Bronchial epithelial cell (primary cell): ENCODE data around the gene SSR1. TPM values are rescaled to one million over a fixed set of nuclear protein-coding genes. Genes with fewer than 3 reads are reported as not detected.
"Not testable (repeated sequence)": the region's sequence is repeated elsewhere in the genome, so short reads cannot be mapped to it uniquely, and the experiment has no call there.

Experiments
- DNase-seq: peaks from one replicate; pipeline ENCODE4 v3.0.0-alpha.2; 2010; ENCODE audit warnings: low read depth
- FAIRE-seq: peaks from 2 replicates; lab custom pipeline; 2011; peaks lifted over from hg19 to GRCh38; lab: Jason Lieb, UNC
- H3K27me3 ChIP-seq: 2 replicates; pipeline ENCODE4 v1.5.1; 2011; ENCODE audit warnings: low read length; ENCODE audit not compliant: control insufficient read depth, insufficient read depth
- H3K36me3 ChIP-seq: 2 replicates; pipeline ENCODE4 v1.5.1; 2011; ENCODE audit warnings: low read length; ENCODE audit not compliant: control insufficient read depth, insufficient read depth
- H3K4me3 ChIP-seq: 2 replicates; pipeline ENCODE4 v1.5.1; 2011; ENCODE audit warnings: mild to moderate bottlenecking, low read depth, low read length, control low read depth
- total RNA-seq: library from RNA; depleted of rRNA; stranded (reverse); fragments of >200 nt; gene quantifications from 2 replicates; pipeline ENCODE4 v1.2.1, GENCODE V29; 2014
- TF ChIP-seq, protein P1 (sequence below): IDR thresholded peaks from 2 replicates; pipeline ENCODE4 v1.5.1; 2011; ENCODE audit warnings: mild to moderate bottlenecking, moderate library complexity, low read length, control low read depth, inconsistent platforms; ENCODE audit not compliant: insufficient read depth, severe bottlenecking

SSR1 gene
- total RNA-seq, 1 donor from 2014 or later, result 36.9 TPM

DNA sequence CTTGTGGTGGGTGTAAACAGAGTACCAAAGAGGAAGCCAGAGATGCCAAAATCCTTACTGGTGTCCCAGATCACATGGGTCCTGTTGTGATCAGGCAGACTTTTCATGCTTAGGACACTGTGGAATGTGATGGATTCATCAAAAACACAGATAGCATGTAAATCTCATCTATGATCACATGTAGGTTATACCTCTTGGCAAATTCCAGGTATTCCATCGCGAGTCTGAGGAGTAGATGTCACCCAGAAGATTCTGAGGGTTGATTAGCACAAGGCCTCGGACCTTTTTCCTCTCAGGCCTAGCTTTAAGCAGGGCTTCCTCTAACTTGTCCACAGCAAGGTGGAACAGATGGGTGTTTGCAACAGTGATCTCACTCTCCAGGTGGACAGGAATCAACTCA is 28.3 kb upstream of the SSR1 start:
- no peaks in the 10 kb centered on the region for H3K27me3 ChIP-seq
- TF ChIP-seq, protein P1, sequence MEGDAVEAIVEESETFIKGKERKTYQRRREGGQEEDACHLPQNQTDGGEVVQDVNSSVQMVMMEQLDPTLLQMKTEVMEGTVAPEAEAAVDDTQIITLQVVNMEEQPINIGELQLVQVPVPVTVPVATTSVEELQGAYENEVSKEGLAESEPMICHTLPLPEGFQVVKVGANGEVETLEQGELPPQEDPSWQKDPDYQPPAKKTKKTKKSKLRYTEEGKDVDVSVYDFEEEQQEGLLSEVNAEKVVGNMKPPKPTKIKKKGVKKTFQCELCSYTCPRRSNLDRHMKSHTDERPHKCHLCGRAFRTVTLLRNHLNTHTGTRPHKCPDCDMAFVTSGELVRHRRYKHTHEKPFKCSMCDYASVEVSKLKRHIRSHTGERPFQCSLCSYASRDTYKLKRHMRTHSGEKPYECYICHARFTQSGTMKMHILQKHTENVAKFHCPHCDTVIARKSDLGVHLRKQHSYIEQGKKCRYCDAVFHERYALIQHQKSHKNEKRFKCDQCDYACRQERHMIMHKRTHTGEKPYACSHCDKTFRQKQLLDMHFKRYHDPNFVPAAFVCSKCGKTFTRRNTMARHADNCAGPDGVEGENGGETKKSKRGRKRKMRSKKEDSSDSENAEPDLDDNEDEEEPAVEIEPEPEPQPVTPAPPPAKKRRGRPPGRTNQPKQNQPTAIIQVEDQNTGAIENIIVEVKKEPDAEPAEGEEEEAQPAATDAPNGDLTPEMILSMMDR, result no peak
- H3K36me3 ChIP-seq, result no peaks in the 10 kb centered on the region
- FAIRE-seq, result peak; percentile 23
- DNase-seq, result no peak
- no peak overlapping the region for H3K4me3 ChIP-seq

DNA sequence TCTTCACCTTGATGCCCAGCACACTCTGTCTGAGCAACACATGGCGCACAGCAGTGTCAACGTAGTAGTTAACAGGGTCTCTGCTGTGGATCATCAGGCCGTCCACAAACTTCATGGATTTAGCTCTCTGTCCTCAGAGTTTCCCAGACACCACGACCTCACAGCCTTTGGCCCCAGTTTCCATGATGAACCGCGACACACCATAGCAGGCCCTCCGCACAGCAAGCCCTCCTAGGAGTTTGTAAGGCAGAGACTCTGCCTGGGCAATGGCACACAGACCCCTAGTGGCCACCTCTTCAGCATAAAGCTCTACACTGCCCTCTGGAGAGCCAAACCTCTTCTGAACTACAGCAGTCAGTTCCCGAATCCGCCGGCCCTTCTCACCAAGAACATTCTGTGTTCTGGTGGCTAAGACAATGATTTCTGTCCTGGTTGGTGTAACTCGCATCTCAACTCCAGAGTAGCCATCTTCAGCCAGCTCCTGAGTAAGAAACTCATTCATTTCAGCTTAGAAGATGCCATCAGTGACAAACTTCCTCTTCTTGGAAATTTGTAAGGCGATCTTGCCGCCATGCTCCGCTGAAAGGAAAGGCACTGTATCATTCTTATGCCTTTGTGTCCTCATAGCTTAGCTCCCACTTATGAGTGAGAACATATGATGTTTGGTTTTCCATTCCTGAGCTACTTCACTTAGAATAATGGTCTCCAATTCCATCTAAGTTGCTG is 26.2 kb upstream of the SSR1 start:
- FAIRE-seq, result not testable (repeated sequence)

DNA sequence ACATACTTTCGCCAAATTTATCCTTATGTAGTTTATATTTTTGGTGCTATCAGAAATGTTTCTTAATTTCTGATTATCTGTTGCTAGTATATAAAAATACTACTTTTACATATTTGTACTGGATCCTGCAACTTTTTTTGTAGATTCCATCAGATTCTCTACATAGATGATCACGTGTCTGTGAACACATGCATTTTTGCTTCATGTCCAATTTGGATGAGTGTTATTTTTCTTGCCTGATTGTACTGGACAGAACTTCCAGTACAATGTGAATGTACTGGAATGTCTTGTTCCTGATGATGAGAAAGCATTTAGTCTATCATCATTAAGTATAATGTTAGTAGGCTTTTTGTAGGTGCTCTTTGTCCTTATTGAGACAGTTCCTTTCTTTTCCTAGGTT is 25.0 kb upstream of the SSR1 start:
- FAIRE-seq, result no peak
- DNase-seq, result no peak
- H3K4me3 ChIP-seq, result no peak overlapping the region

More for the DNA sequence above, 26.2 kb upstream of the SSR1 start:
- not testable (repeated sequence) for H3K36me3 ChIP-seq, H3K4me3 ChIP-seq, H3K27me3 ChIP-seq
- TF ChIP-seq, protein P1, result peak; percentile 42
- DNase-seq, result peak; percentile 35

DNA sequence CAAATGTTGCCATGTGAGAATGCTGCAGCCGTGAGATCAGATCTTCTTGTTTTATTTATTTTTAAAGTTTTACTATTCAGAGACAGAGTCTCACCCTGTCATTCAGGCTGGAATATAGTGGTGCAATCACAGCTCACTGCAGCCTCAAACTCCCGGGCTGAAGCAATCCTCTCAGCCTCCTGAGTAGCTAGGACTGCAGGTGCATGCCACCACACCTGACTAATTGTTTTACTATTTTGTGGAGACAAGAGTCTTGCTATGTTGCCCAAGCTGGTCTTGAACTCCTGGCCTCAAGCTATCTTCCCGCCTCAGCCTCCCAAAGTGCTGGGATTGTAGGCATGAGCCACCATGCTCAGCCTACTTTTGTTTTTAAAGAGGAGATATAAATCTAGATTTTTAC is 22.5 kb upstream of the SSR1 start:
- TF ChIP-seq, protein P1, result no peak
- H3K36me3 ChIP-seq, result no peaks in the 10 kb centered on the region
- FAIRE-seq, result no peak

More for the DNA sequence above, 25.0 kb upstream of the SSR1 start:
- TF ChIP-seq, protein P1, result no peak
- Histone ChIP-seq H3K27me3 (no peaks in the 10 kb centered on the region), H3K36me3 (no peaks in the 10 kb centered on the region)

DNA sequence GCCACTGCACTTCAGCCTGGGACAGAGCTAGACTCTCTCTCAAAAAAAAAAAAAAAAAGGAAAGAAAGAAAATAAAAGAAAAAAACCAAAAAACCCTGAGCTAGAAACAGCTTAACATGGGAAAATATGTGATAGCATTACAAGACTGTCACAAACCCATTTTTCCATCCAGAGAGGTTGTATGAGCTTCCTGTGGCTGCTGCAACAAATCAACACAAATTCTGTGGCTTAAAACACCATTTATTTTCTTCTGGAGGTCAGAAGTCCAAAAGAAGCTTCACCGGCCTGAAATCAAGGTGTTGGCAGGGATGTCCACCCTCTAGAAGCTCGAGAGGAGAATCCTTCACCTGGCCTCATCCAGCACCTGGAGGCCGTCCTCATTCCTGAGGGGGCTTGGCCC is 21.7 kb upstream of the SSR1 start:
- DNase-seq (no peak), FAIRE-seq (no peak)
- Histone ChIP-seq H3K4me3 (no peak overlapping the region), H3K27me3 (no peaks in the 10 kb centered on the region), H3K36me3 (no peaks in the 10 kb centered on the region)
- TF ChIP-seq, protein P1, result no peak

More for the DNA sequence above, 22.5 kb upstream of the SSR1 start:
- Histone ChIP-seq H3K4me3 (no peak overlapping the region), H3K27me3 (no peaks in the 10 kb centered on the region)
- no peak for DNase-seq
